D721Med (cell line): ENCODE data around the gene PNMA1.

Experiments used
- DNase-seq: peaks from one replicate; pipeline ENCODE4 v3.0.0; 2011; ENCODE audit warnings: low spot score; ENCODE audit not compliant: insufficient read length
- FAIRE-seq: peaks from 2 replicates; lab custom pipeline; 2011; peaks lifted over from hg19 to GRCh38; lab: Jason Lieb, UNC
- CTCF ChIP-seq: IDR thresholded peaks from 2 replicates; pipeline ENCODE4 v1.5.1; 2012; ENCODE audit warnings: mild to moderate bottlenecking, control low read depth; ENCODE audit not compliant: insufficient read depth; ENCODE audit errors: missing control alignments

Gene PNMA1

GRCh38 chr14:73663548-73664212 lies 50.5 kb downstream of the PNMA1 start:
- no peak for DNase-seq
- no peak for FAIRE-seq
- no peak for TF ChIP-seq CTCF

GRCh38 chr14:73662487-73662943 lies 51.7 kb downstream of the PNMA1 start:
- peak; percentile 47 for TF ChIP-seq CTCF
- no peak for DNase-seq
- peak; percentile 95 for FAIRE-seq

GRCh38 chr14:73661872-73662271 lies 52.3 kb downstream of the PNMA1 start:
- TF ChIP-seq CTCF, result no peak
- FAIRE-seq (no peak), DNase-seq (no peak)
